Brain (organoid and tissue), 1 donor: ENCODE results near the gene CDRT15. TPM values are rescaled to one million over a fixed set of nuclear protein-coding genes. Genes with fewer than 3 reads are reported as not detected.

Source experiments
- polyA plus RNA-seq: library from polyadenylated mRNA; stranded (reverse); fragments of 350-450 nt; fragmentation: Illumina TruSeq; extraction: RNeasy Lipid Tissue Mini Kit (QIAGEN cat#74804); gene quantifications from one replicate; pipeline ENCODE4 v1.2.3, GENCODE V29; 2015; ENCODE audit warnings: low read depth, low replicate concordance; ENCODE audit not compliant: insufficient read depth

CDRT15 gene
- polyA plus RNA-seq, 1 donor from 2014 or later: not detected

Other genes starting within 250 kb of the CDRT15 start
- 7.2 TPM for gene COX10, start 167.4 kb downstream of the CDRT15 start, polyA plus RNA-seq
- gene HS3ST3B1, start 64.2 kb upstream of the CDRT15 start, polyA plus RNA-seq: 0.14 TPM